WERI-Rb-1 (cell line): ENCODE results near the gene OSBPL10.

Experiments used
- DNase-seq: peaks from one replicate; pipeline ENCODE4 v3.0.0-alpha.2; 2020
- H3K27ac ChIP-seq: fragments of 250-450 bp; sonication (Bioruptor Pico); 2 replicates; pipeline ENCODE4 v1.5.1; 2020; ENCODE audit warnings: mild to moderate bottlenecking, moderate library complexity
- H3K27me3 ChIP-seq: fragments of 250-450 bp; sonication (Bioruptor Pico); 2 replicates; pipeline ENCODE4 v1.5.1; 2021; ENCODE audit warnings: mild to moderate bottlenecking, low read depth, moderate library complexity; ENCODE audit not compliant: insufficient read depth, severe bottlenecking
- H3K36me3 ChIP-seq: fragments of 250-450 bp; sonication (Bioruptor Pico); 2 replicates; pipeline ENCODE4 v1.5.1; 2020; ENCODE audit warnings: mild to moderate bottlenecking, moderate library complexity
- H3K4me3 ChIP-seq: 2 replicates; pipeline ENCODE4 v1.5.1; 2011; ENCODE audit warnings: low read depth, mild to moderate bottlenecking, control low read depth, low read length
- H3K9me3 ChIP-seq: fragments of 250-450 bp; sonication (Bioruptor Pico); 2 replicates; pipeline ENCODE4 v1.5.1; 2021; ENCODE audit warnings: mild to moderate bottlenecking, moderate library complexity; ENCODE audit not compliant: severe bottlenecking
- CTCF ChIP-seq: IDR thresholded peaks from 2 replicates; pipeline ENCODE4 v1.5.1; 2011; ENCODE audit warnings: low read depth, mild to moderate bottlenecking, control low read depth, inconsistent platforms, low read length

The OSBPL10 gene

GRCh38 chr3:31699309-31699953 is 281.6 kb downstream of the OSBPL10 start:
- no peaks in the 10 kb centered on the region for H3K27me3 ChIP-seq
- H3K4me3 ChIP-seq, result no peak overlapping the region
- no peak for TF ChIP-seq CTCF
- no peak overlapping the region for H3K27ac ChIP-seq
- no peaks in the 10 kb centered on the region for H3K9me3 ChIP-seq
- no peaks in the 10 kb centered on the region for H3K36me3 ChIP-seq
- DNase-seq, result no peak

GRCh38 chr3:31696815-31697548 is 284.1 kb downstream of the OSBPL10 start:
- no peak overlapping the region for H3K4me3 ChIP-seq
- H3K36me3 ChIP-seq, result no peaks in the 10 kb centered on the region
- no peaks in the 10 kb centered on the region for H3K9me3 ChIP-seq
- no peak for DNase-seq
- H3K27me3 ChIP-seq, result no peaks in the 10 kb centered on the region
- no peak overlapping the region for H3K27ac ChIP-seq
- TF ChIP-seq CTCF, result no peak

GRCh38 chr3:31696009-31696297 is 285.1 kb downstream of the OSBPL10 start:
- no peak overlapping the region for H3K4me3 ChIP-seq
- no peaks in the 10 kb centered on the region for H3K36me3 ChIP-seq
- no peaks in the 10 kb centered on the region for H3K9me3 ChIP-seq
- H3K27ac ChIP-seq, result no peak overlapping the region
- no peak for TF ChIP-seq CTCF
- no peak for DNase-seq
- H3K27me3 ChIP-seq, result no peaks in the 10 kb centered on the region

GRCh38 chr3:31695280-31696008 is 285.6 kb downstream of the OSBPL10 start:
- no peak overlapping the region for H3K4me3 ChIP-seq
- peak; percentile 27; the same call in 1 of the 2 replicates for TF ChIP-seq CTCF
- no peaks in the 10 kb centered on the region for H3K36me3 ChIP-seq
- no peaks in the 10 kb centered on the region for H3K27me3 ChIP-seq
- H3K27ac ChIP-seq, result no peak overlapping the region
- H3K9me3 ChIP-seq, result no peaks in the 10 kb centered on the region
- DNase-seq, result no peak

- Histone ChIP-seq H3K4me3 (no peak overlapping the region), H3K36me3 (no peaks in the 10 kb centered on the region), H3K27me3 (no peaks in the 10 kb centered on the region), H3K9me3 (no peaks in the 10 kb centered on the region), H3K27ac (no peak overlapping the region)
- no peak for DNase-seq
- TF ChIP-seq CTCF, result no peak
Measured at GRCh38 chr3:31693346-31693745, 287.7 kb downstream of the OSBPL10 start.
